AG09309 (cell line): ENCODE data around the gene PHF1.

Experiments used
- DNase-seq: peaks from one replicate; pipeline ENCODE4 v3.0.0-alpha.2; 2010; ENCODE audit warnings: low read depth
- H3K4me3 ChIP-seq: 2 replicates; pipeline ENCODE4 v1.5.1; 2011; ENCODE audit warnings: mild to moderate bottlenecking, low read depth, low read length, moderate library complexity; ENCODE audit not compliant: control insufficient read depth
- TF ChIP-seq, protein P1 (sequence below): IDR thresholded peaks from 2 replicates; pipeline ENCODE4 v1.5.1; 2011; ENCODE audit warnings: mild to moderate bottlenecking, low read depth, low read length, inconsistent platforms; ENCODE audit not compliant: insufficient read depth, control insufficient read depth; ENCODE audit errors: missing control alignments

Gene PHF1

DNA sequence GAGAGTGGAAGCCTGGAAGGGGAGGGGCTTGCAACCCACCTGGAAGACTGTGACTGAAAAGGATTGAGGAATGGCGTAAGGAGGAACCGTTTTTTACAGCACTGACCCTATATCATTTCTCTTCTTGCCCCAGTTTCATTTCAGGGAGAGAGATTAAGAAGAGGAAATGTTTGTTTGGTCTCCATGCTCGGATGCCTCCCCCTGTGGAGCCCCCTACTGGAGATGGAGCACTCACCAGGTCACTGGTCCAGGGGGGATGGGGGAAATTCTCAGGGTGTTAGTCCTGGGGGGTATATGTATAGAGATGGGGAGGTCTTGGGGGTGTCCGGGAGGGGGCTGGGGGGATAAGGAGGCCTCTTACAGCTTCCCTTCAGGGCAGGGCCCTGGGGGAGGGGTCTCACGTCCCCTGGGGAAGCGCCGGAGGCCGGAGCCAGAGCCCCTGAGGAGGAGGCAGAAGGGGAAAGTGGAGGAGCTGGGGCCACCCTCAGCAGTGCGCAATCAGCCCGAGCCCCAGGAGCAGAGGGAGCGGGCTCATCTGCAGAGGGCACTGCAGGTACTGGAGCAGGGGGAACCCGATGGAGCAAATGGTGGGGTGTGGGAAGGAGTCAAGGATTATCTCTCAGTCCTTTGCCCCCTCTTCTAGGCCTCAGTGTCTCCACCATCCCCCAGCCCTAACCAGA lies 3.9 kb downstream of the PHF1 start:
- TF ChIP-seq, protein P1, sequence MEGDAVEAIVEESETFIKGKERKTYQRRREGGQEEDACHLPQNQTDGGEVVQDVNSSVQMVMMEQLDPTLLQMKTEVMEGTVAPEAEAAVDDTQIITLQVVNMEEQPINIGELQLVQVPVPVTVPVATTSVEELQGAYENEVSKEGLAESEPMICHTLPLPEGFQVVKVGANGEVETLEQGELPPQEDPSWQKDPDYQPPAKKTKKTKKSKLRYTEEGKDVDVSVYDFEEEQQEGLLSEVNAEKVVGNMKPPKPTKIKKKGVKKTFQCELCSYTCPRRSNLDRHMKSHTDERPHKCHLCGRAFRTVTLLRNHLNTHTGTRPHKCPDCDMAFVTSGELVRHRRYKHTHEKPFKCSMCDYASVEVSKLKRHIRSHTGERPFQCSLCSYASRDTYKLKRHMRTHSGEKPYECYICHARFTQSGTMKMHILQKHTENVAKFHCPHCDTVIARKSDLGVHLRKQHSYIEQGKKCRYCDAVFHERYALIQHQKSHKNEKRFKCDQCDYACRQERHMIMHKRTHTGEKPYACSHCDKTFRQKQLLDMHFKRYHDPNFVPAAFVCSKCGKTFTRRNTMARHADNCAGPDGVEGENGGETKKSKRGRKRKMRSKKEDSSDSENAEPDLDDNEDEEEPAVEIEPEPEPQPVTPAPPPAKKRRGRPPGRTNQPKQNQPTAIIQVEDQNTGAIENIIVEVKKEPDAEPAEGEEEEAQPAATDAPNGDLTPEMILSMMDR: peak; percentile 49
- DNase-seq: no peak
- no peak overlapping the region for H3K4me3 ChIP-seq

DNA sequence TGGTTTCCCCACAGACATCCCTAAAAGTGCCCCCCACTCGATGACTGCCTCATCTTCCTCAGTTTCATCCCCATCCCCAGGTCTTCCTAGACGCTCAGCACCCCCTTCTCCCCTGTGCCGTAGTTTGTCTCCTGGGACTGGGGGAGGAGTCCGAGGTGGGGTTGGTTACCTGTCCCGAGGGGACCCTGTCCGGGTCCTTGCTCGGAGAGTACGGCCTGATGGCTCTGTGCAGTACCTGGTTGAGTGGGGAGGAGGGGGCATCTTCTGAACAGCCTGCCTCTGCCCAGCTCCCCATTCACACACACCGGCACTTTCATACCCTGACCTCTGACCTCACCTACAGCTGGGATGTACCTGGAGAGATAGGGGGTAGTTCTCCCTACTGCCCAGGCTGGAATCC lies 5.0 kb downstream of the PHF1 start:
- TF ChIP-seq, protein P1: no peak
- DNase-seq: no peak
- H3K4me3 ChIP-seq: peak overlapping the region; percentile 82

DNA sequence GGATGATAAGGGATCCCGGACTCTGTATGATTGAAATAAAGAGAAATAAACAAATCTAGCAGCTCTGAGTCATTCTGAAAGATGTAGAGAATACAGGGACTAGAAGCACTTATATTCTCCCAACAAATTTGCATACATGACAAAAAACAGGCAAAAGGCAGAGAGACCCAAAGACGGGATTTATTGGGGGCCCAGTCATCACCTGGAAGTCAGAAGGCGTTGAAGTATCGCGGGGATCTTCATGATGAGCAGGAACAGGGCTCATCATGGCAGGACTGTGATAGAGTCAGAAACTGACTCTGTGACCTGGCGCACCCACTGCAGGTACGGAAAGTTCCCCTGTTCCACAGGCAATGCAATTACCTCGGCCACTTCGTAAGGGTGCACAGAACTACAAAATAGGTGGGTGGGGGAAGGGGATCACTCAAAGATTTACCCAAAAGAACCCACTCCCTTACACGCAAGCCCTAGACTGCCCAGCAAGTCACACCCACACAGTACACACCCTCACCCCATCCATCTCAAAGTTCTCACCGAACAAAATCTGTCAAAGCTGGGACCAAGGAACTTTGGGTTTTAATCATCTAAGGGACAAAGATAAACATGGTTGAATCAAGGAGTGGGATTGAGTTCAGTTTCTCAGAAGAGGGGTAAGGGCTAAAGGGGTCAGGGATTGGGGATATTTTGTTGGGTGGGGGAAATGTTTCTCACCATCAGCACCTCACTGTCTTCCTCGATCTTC lies 5.7 kb downstream of the PHF1 start:
- peak overlapping the region; percentile 82 for H3K4me3 ChIP-seq
- TF ChIP-seq, protein P1: no peak
- DNase-seq: no peak

DNA sequence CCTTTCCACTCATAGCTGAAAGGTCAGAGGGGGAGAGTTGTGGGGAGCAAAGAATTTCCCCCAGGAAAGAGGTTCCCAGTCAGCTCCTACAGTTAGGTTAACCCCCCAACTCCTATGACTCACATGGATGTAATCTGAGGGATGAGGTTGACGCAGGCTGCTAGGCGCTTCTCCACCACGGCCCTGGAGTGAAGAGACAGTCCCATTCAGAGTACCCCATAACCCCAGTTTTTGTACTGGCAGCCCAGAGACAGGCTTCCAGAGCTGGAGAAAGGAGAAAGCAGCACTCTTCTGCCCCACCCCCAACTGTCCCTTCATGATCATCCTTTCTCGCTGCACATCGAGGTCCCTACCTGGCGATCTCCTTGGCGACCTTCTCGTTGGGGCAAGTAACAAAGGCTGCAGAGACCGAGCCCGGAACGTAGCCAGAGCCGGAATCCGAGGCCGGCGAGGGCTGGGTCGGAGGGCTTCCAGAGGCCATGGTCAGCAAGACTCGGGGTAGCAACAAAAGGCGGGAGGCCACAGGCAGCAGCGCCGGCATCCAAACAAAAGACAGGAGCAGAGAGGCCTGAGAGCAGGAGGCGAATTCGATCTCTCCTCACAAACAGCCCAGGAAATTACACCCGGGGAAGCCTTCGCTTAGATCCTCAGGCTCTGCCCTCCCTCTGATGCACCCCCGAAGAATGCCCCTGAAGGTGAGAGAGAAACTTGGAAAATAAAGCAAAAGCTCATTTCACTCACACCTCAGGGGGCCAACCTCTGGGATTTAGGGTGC lies 6.5 kb downstream of the PHF1 start:
- peak overlapping the region; percentile 82 for H3K4me3 ChIP-seq
- DNase-seq: peak; percentile 63
- TF ChIP-seq, protein P1: no peak

DNA sequence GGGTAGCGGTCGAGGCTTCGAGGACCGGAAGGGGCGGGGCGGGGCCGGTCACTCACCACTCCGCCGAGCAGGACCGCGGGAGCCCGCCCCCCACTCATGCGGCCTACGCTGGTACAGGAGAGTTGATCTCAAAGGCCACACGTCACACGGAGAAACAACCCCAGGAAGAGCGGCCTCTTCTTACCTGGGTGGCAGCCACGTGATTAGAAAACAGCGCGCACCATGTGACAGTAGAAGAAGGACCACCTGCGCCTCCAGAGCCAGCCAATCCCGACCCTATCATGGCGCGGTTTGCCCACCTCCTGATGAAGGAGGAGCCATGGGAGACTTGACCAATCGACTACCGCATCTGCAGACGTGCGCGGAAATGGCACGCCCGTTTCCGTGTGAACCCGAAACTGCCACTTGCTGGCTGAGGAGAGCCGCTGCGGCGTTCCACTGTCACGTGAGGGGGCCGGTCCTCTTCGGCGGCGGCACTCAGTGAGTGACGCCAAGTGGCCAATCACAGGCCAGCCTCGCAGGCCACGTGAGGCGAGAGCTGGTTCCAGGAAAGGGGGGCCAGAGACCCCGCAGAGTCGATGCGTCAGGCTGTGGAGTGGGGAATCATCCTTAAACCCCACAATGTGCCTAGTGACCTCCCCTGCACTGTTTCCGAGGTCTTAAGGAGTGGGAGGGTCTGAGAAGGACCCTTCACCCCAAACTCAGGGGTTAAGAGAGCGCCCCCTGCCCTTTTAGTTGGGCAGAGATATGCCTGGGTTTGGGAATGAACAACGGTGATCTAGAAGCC lies 7.3 kb downstream of the PHF1 start, which contains the start of gene CUTA:
Gene CUTA, minus strand, starts transcription at position 205 of the 787 bp plus-strand sequence. Its CDS starts 107 bp downstream, at position 98.
- DNase-seq: peak; percentile 99
- H3K4me3 ChIP-seq: peak within 1 kb of the TSS; percentile 82
- TF ChIP-seq, protein P1: peak; percentile 25
